NT2/D1 (cell line): ENCODE data around the gene ING2.

Experiments
- YY1 ChIP-seq: IDR thresholded peaks from 2 replicates; pipeline ENCODE4 v1.6.1; 2011; ENCODE audit not compliant: insufficient read length, insufficient read depth
- ZNF274 ChIP-seq: IDR thresholded peaks from 2 replicates; pipeline ENCODE4 v1.6.1; 2011; ENCODE audit warnings: mild to moderate bottlenecking, low read depth, low read length

- TF ChIP-seq ZNF274 (no peak), YY1 (no peak)
Observed at GRCh38 chr4:183548306-183548705, 43.4 kb downstream of the ING2 start.
